Panc1 (cell line): ENCODE data around the gene ASH1L. TPM values are rescaled to one million over a fixed set of nuclear protein-coding genes. Genes with fewer than 3 reads are reported as not detected.

ENCODE experiments used
- ATAC-seq: fragments of 200-7000 bp; cut with Tn5 transposase; 2 replicates; pipeline ENCODE4 v1.9.1; 2020; ENCODE audit warnings: mild to moderate bottlenecking, moderate library complexity
- BruUV-seq: library from RNA; stranded (reverse); fragments of 400-500 nt; replicated peaks from 2 replicates; lab custom pipeline; 2021; lab: Mats Ljungman, UMichigan
- CTCF ChIA-PET: fragments of 300-600 bp; sonication (Branson Sonifier 250); formaldehyde crosslinking; loops from one replicate; lab custom pipeline; 2022; ENCODE audit warnings: antibody characterized with exemption; lab: Charles Lee
- POLR2A ChIA-PET: fragments of 300-600 bp; sonication (Branson Sonifier 250); formaldehyde crosslinking; loops from one replicate; lab custom pipeline; 2022; ENCODE audit warnings: antibody characterized with exemption; lab: Charles Lee
- DNase-seq: peaks from one replicate; pipeline ENCODE4 v3.0.0-alpha.2; 2010; ENCODE audit warnings: low read depth, low spot score
- H3K27ac ChIP-seq: 2 replicates; pipeline ENCODE4 v1.5.1; 2011; ENCODE audit warnings: mild to moderate bottlenecking, low read length, inconsistent platforms
- H3K27me3 ChIP-seq: fragments of 200-500 bp; sonication (Bioruptor generic); 2 replicates; pipeline ENCODE4 v1.6.0; 2014; ENCODE audit warnings: low read length, inconsistent platforms; ENCODE audit not compliant: control insufficient read depth, insufficient read depth
- H3K36me3 ChIP-seq: fragments of 200-500 bp; sonication (Bioruptor generic); 2 replicates; pipeline ENCODE4 v1.5.1; 2014; ENCODE audit warnings: inconsistent platforms, mild to moderate bottlenecking, low read length, moderate library complexity; ENCODE audit not compliant: control insufficient read depth, insufficient read depth
- H3K4me1 ChIP-seq: 2 replicates; pipeline ENCODE4 v1.5.1; 2011; ENCODE audit warnings: inconsistent platforms, mild to moderate bottlenecking, low read length, moderate library complexity; ENCODE audit not compliant: control insufficient read depth, insufficient read depth
- H3K4me3 ChIP-seq, 2 experiments: 2 replicates each; pipeline ENCODE4 v1.5.1; 2011 to 2012; ENCODE audit warnings: low read depth in 2 of 2, low read length in 2 of 2, mild to moderate bottlenecking in 2 of 2, inconsistent platforms in 1 of 2, moderate library complexity in 1 of 2
- H3K9me3 ChIP-seq: fragments of 200-500 bp; sonication (Bioruptor generic); 2 replicates; pipeline ENCODE4 v1.5.1; 2014; ENCODE audit warnings: low read depth, mild to moderate bottlenecking, inconsistent platforms, low read length, moderate library complexity; ENCODE audit not compliant: control insufficient read depth, insufficient read depth
- CTCF ChIP-seq: fragments of 450-650 bp; IDR thresholded peaks from 2 replicates; pipeline ENCODE4 v1.5.1; 2017; ENCODE audit warnings: mild to moderate bottlenecking
- POLR2AphosphoS5 ChIP-seq: IDR thresholded peaks from 2 replicates; pipeline ENCODE4 v1.6.1; 2012; ENCODE audit warnings: mild to moderate bottlenecking, low read depth, low read length, moderate library complexity
- SIN3A ChIP-seq: IDR thresholded peaks from 2 replicates; pipeline ENCODE4 v1.6.1; 2012; ENCODE audit warnings: low read depth, mild to moderate bottlenecking, low read length, moderate library complexity, borderline replicate concordance; ENCODE audit not compliant: insufficient read depth
- TCF7L2 ChIP-seq: IDR thresholded peaks from 2 replicates; pipeline ENCODE4 v1.6.1; 2011; ENCODE audit warnings: mild to moderate bottlenecking, low read depth, low read length, inconsistent platforms
- in situ Hi-C: cut with HindIII; loops from 2 replicates; pipeline ENCODE4 v1.10.0; 2016; ENCODE audit warnings: low sequenced_read_pairs, low pct_unique_long_range_greater_than_20kb
- intact Hi-C: fragments of 100-400 bp; cut with micrococcal nuclease; formaldehyde crosslinking; loops from one replicate; pipeline ENCODE4 v1.10.0; 2022; ENCODE audit not compliant: unreplicated experiment
- total RNA-seq: library from RNA; stranded (reverse); gene quantifications from one replicate; pipeline ENCODE4 v1.2.1, GENCODE V29; 2021; ENCODE audit not compliant: unreplicated experiment
- TF ChIP-seq, protein P1 (sequence below), 2 experiments: IDR thresholded peaks; 2 replicates each; pipeline ENCODE4 v1.6.1; 2011 to 2012; ENCODE audit warnings: low read depth in 2 of 2, control low read depth in 1 of 2, low read length in 1 of 2, mild to moderate bottlenecking in 1 of 2, moderate library complexity in 1 of 2; ENCODE audit not compliant: insufficient read depth in 1 of 2

Gene ASH1L
- total RNA-seq, 1 experiment from 2014 or later = 40.9 TPM

- intact Hi-C loops = no loop called here
- H3K9me3 ChIP-seq = no peaks in the 10 kb centered on the region
- no peak for TF ChIP-seq CTCF
- no peak overlapping the region for H3K27ac ChIP-seq
- H3K36me3 ChIP-seq = no peaks in the 10 kb centered on the region
- ChIA-PET CTCF (no interaction called here), POLR2A (interaction anchor here (0.5 kb wide), 1 partner anchor 92 kb away, joined by 3 read pairs; no protein-coding TSS in a partner anchor)
- no peak for DNase-seq
- H3K27me3 ChIP-seq = no peaks in the 10 kb centered on the region
- no peak for ATAC-seq
- no peak overlapping the region for H3K4me3 ChIP-seq
- no TSS peak for BruUV-seq
- in situ Hi-C loops = no loop called here
- H3K4me1 ChIP-seq = no peaks in the 10 kb centered on the region
Measured at GRCh38 chr1:155295183-155295941, 267.2 kb downstream of the ASH1L start.

DNA sequence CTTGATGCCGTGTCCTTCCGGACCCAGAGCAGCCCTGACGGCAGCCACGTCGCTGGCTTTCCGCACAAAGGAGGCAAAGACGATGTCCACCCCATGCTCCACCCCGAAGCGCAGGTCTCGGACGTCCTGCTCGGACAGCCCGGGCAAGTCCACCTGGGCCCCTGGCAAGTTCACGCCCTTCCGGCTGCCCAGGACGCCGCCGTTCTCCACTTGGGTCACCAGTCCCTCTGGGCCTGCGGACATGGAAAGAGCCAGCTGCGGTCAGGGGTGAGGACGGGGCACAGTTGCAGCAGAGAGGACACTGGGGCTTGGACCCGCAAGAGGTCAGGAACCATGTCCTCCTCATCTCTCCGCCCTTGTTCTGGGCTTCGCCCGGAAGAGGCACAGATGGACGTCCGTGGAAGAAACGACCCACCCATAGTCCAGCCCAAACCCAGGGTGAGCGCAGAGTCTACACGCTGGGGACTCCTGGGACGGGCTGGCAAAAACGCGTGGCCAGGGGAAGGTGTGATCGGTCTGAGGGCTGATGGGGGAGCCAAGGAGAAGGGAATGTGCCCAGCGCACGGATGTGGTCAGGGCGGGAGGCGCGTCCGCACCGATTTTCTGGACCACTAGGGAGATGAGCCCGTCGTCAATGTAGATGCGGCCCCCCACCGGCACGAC is 268.0 kb downstream of the ASH1L start:
- POLR2A ChIA-PET = interaction anchor here (0.5 kb wide), 1 partner anchor 91 kb away, joined by 3 read pairs; no protein-coding TSS in a partner anchor
- H3K4me1 ChIP-seq = no peaks in the 10 kb centered on the region
- BruUV-seq = no TSS peak
- H3K27me3 ChIP-seq = no peaks in the 10 kb centered on the region
- ATAC-seq (no peak), DNase-seq (no peak)
- H3K4me3 ChIP-seq = no peak overlapping the region
- CTCF ChIA-PET = no interaction called here
- H3K27ac ChIP-seq = no peak overlapping the region
- no peaks in the 10 kb centered on the region for H3K9me3 ChIP-seq
- in situ Hi-C loops (no loop called here), intact Hi-C loops (no loop called here)
- TF ChIP-seq CTCF = no peak
- TF ChIP-seq POLR2AphosphoS5 = no peak
- TF ChIP-seq, protein P1, sequence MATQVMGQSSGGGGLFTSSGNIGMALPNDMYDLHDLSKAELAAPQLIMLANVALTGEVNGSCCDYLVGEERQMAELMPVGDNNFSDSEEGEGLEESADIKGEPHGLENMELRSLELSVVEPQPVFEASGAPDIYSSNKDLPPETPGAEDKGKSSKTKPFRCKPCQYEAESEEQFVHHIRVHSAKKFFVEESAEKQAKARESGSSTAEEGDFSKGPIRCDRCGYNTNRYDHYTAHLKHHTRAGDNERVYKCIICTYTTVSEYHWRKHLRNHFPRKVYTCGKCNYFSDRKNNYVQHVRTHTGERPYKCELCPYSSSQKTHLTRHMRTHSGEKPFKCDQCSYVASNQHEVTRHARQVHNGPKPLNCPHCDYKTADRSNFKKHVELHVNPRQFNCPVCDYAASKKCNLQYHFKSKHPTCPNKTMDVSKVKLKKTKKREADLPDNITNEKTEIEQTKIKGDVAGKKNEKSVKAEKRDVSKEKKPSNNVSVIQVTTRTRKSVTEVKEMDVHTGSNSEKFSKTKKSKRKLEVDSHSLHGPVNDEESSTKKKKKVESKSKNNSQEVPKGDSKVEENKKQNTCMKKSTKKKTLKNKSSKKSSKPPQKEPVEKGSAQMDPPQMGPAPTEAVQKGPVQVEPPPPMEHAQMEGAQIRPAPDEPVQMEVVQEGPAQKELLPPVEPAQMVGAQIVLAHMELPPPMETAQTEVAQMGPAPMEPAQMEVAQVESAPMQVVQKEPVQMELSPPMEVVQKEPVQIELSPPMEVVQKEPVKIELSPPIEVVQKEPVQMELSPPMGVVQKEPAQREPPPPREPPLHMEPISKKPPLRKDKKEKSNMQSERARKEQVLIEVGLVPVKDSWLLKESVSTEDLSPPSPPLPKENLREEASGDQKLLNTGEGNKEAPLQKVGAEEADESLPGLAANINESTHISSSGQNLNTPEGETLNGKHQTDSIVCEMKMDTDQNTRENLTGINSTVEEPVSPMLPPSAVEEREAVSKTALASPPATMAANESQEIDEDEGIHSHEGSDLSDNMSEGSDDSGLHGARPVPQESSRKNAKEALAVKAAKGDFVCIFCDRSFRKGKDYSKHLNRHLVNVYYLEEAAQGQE (IDR thresholded peaks at IDR 0.05; ENCODE audit: insufficient read depth in 1 of 2, low read depth in 2 of 2, low read length in 1 of 2) = no peak
- TF ChIP-seq TCF7L2 = no peak
- no peak for TF ChIP-seq SIN3A
- no peaks in the 10 kb centered on the region for H3K36me3 ChIP-seq
